GM23248 (cell line): Measurements from ENCODE around the gene SNX17. TPM values are rescaled to one million over a fixed set of nuclear protein-coding genes. Genes with fewer than 3 reads are reported as not detected.

Experiments used
- DNase-seq: peaks from one replicate; pipeline ENCODE4 v3.0.0-alpha.2; 2015
- H2AFZ ChIP-seq: fragments of 200-600 bp; sonication (generic); 2 replicates; pipeline ENCODE4 v1.6.1; 2016; ENCODE audit warnings: antibody characterized with exemption
- H3F3A ChIP-seq: fragments of 200-600 bp; sonication (generic); 2 replicates; pipeline ENCODE4 v1.6.1; 2016; ENCODE audit warnings: mild to moderate bottlenecking, antibody characterized with exemption, mixed run types; ENCODE audit not compliant: insufficient read depth
- H3K27ac ChIP-seq: fragments of 200-600 bp; sonication (generic); 2 replicates; pipeline ENCODE4 v1.5.1; 2016; ENCODE audit warnings: mild to moderate bottlenecking
- H3K27me3 ChIP-seq: fragments of 200-600 bp; sonication (generic); replicated peaks from 2 replicates; pipeline ENCODE4 v1.6.1; 2016; ENCODE audit warnings: mild to moderate bottlenecking; ENCODE audit not compliant: insufficient read depth
- H3K36me3 ChIP-seq: fragments of 200-600 bp; sonication (generic); 2 replicates; pipeline ENCODE4 v1.6.1; 2016; ENCODE audit warnings: low read depth, mild to moderate bottlenecking
- H3K4me1 ChIP-seq: fragments of 200-600 bp; sonication (generic); 2 replicates; pipeline ENCODE4 v1.6.1; 2016; ENCODE audit warnings: mild to moderate bottlenecking; ENCODE audit not compliant: insufficient read depth
- H3K4me2 ChIP-seq: fragments of 200-600 bp; sonication (generic); one replicate; pipeline ENCODE4 v1.6.1; 2016; ENCODE audit warnings: mild to moderate bottlenecking; ENCODE audit not compliant: unreplicated experiment
- H3K4me3 ChIP-seq: fragments of 200-600 bp; sonication (generic); 2 replicates; pipeline ENCODE4 v1.5.1; 2016; ENCODE audit warnings: mild to moderate bottlenecking
- H3K79me2 ChIP-seq: fragments of 200-600 bp; sonication (generic); 2 replicates; pipeline ENCODE4 v1.6.1; 2016; ENCODE audit warnings: mild to moderate bottlenecking; ENCODE audit not compliant: insufficient read depth
- H3K9ac ChIP-seq: fragments of 200-600 bp; sonication (generic); 2 replicates; pipeline ENCODE4 v1.6.1; 2016; ENCODE audit warnings: mild to moderate bottlenecking
- H3K9me2 ChIP-seq: fragments of 200-600 bp; sonication (generic); 2 replicates; pipeline ENCODE4 v1.6.1; 2016; ENCODE audit warnings: mixed run types, mild to moderate bottlenecking, moderate library complexity; ENCODE audit not compliant: insufficient read depth
- H3K9me3 ChIP-seq: fragments of 200-600 bp; sonication (generic); one replicate; pipeline ENCODE4 v1.6.1; 2017; ENCODE audit warnings: low read depth
- H4K20me1 ChIP-seq: fragments of 200-600 bp; sonication (generic); 2 replicates; pipeline ENCODE4 v1.6.0; 2016; ENCODE audit not compliant: insufficient read depth
- EZH2 ChIP-seq: fragments of 200-600 bp; sonication (generic); IDR thresholded peaks from 2 replicates; pipeline ENCODE4 v1.6.1; 2018; ENCODE audit warnings: antibody characterized with exemption, mild to moderate bottlenecking; ENCODE audit not compliant: insufficient read depth, poor library complexity, severe bottlenecking
- EZH2phosphoT487 ChIP-seq: fragments of 200-600 bp; sonication (generic); IDR thresholded peaks from 2 replicates; pipeline ENCODE4 v1.6.1; 2018; ENCODE audit warnings: antibody characterized with exemption, moderate library complexity, mild to moderate bottlenecking, low read depth; ENCODE audit not compliant: insufficient read depth
- WGBS, 2 experiments: methylation state at CpG; one replicate each; pipeline ENCODE4 v1.1.6; 2015 to 2017; ENCODE audit warnings: low lambda C conversion rate in 2 of 2, low coverage in 1 of 2; ENCODE audit errors: missing lambda C conversion rate in 2 of 2; 5-methylcytosine and 5-hydroxymethylcytosine counted together
- in situ Hi-C: fragments of 300-500 bp; cut with MboI; formaldehyde crosslinking; loops from 2 replicates; pipeline ENCODE4 v1.15.0; 2020
- polyA plus RNA-seq: library from polyadenylated mRNA; unstranded; fragments of >200 nt; fragmentation: Nextera tagmentation; extraction: Ambion mirVana; gene quantifications from 2 replicates; pipeline ENCODE4 v1.2.1, GENCODE V29; 2016
- total RNA-seq: library from RNA; depleted of rRNA; stranded (reverse); fragments of >200 nt; shearing (Covaris generic); gene quantifications from 2 replicates; pipeline ENCODE4 v1.2.3, GENCODE V29; 2014

The SNX17 gene
- total and polyA plus RNA-seq, 2 experiments from 2014 or later = 173 to 193 TPM

- 94 to 96% methylated on average over 7 of the region's 7 CpGs for WGBS, 2 experiments
- no peaks in the 10 kb centered on the region for H3K9me2 ChIP-seq
- in situ Hi-C loops = no loop called here
- no peak overlapping the region; the same call in 1 of the 2 replicates for H3K9ac ChIP-seq
- H3K4me2 ChIP-seq = no peak overlapping the region
- H3F3A ChIP-seq = no peaks in the 10 kb centered on the region; the same call in 1 of the 2 replicates
- H4K20me1 ChIP-seq = no peaks in the 10 kb centered on the region
- no peak for TF ChIP-seq EZH2phosphoT487
- no peak for TF ChIP-seq EZH2
- no peak overlapping the region for H3K4me3 ChIP-seq
- no peaks in the 10 kb centered on the region for H3K9me3 ChIP-seq
- peaks cover 88% of the 10 kb centered on the region for H3K79me2 ChIP-seq
- H3K36me3 ChIP-seq = no peaks in the 10 kb centered on the region
- peak overlapping the region; percentile 34; the same call in 1 of the 2 replicates for H3K27ac ChIP-seq
- H2AFZ ChIP-seq = no peak overlapping the region
- peak; percentile 59 for DNase-seq
- H3K27me3 ChIP-seq = no peaks in the 10 kb centered on the region
- H3K4me1 ChIP-seq = peaks cover 29% of the 10 kb centered on the region
Observed at GRCh38 chr2:27353762-27354596, 16.4 kb upstream of the SNX17 start.

GRCh38 chr2:27354597-27354927, 15.9 kb upstream of the SNX17 start:
- H4K20me1 ChIP-seq = no peaks in the 10 kb centered on the region
- 87 to 88% methylated on average over 7 of the region's 7 CpGs for WGBS, 2 experiments

GRCh38 chr2:27356056-27356381, 14.4 kb upstream of the SNX17 start:
- WGBS, 2 experiments = 1 to 2% methylated on average over 12 of the region's 12 CpGs
- DNase-seq = peak; percentile 79

More at GRCh38 chr2:27354597-27354927, 15.9 kb upstream of the SNX17 start:
- Histone ChIP-seq H3K9ac (no peak overlapping the region), H3K79me2 (peaks cover 82% of the 10 kb centered on the region), H3K4me1 (peaks cover 29% of the 10 kb centered on the region), H3K36me3 (no peaks in the 10 kb centered on the region), H3K9me2 (no peaks in the 10 kb centered on the region), H3K27ac (peak overlapping the region; percentile 34; the same call in 1 of the 2 replicates), H3K4me3 (no peak overlapping the region), H3F3A (no peaks in the 10 kb centered on the region; the same call in 1 of the 2 replicates), H2AFZ (no peak overlapping the region), H3K9me3 (no peaks in the 10 kb centered on the region), H3K27me3 (no peaks in the 10 kb centered on the region), H3K4me2 (no peak overlapping the region)
- in situ Hi-C loops = no loop called here
- TF ChIP-seq EZH2 (no peak), EZH2phosphoT487 (no peak)
- DNase-seq = no peak

GRCh38 chr2:27356382-27357181, 13.8 kb upstream of the SNX17 start, which contains the start of gene GTF3C2:
TSS of gene GTF3C2 (minus strand) at chr2:27356764. CDS start at chr2:27343554, 13,210 bp downstream.
- Histone ChIP-seq H3K9ac (peak within 1 kb of the TSS; percentile 96), H3K27ac (peak within 1 kb of the TSS; percentile 88), H3F3A (no peaks in the 10 kb centered on the region; the same call in 1 of the 2 replicates), H3K79me2 (peaks cover 75% of the 10 kb centered on the region), H3K9me2 (no peaks in the 10 kb centered on the region), H3K4me2 (peak within 1 kb of the TSS; percentile 93), H3K9me3 (no peaks in the 10 kb centered on the region), H3K4me1 (peaks cover 29% of the 10 kb centered on the region), H3K36me3 (no peaks in the 10 kb centered on the region), H4K20me1 (no peaks in the 10 kb centered on the region), H2AFZ (peak within 1 kb of the TSS; percentile 81), H3K4me3 (peak within 1 kb of the TSS; percentile 84), H3K27me3 (no peaks in the 10 kb centered on the region)
- peak; percentile 98 for DNase-seq
- TF ChIP-seq EZH2phosphoT487 = no peak
- TF ChIP-seq EZH2 = no peak
- WGBS, 2 experiments = 1% methylated on average over 66 to 67 of the region's 67 CpGs
- in situ Hi-C loops = no loop called here

More at GRCh38 chr2:27356056-27356381, 14.4 kb upstream of the SNX17 start:
- H3K27me3 ChIP-seq = no peaks in the 10 kb centered on the region
- TF ChIP-seq EZH2 = no peak
- no peak for TF ChIP-seq EZH2phosphoT487
- H2AFZ ChIP-seq = peak overlapping the region; percentile 81
- H3F3A ChIP-seq = no peaks in the 10 kb centered on the region; the same call in 1 of the 2 replicates
- no peaks in the 10 kb centered on the region for H4K20me1 ChIP-seq
- H3K79me2 ChIP-seq = peaks cover 76% of the 10 kb centered on the region
- H3K36me3 ChIP-seq = no peaks in the 10 kb centered on the region
- no peaks in the 10 kb centered on the region for H3K9me2 ChIP-seq
- H3K9ac ChIP-seq = peak overlapping the region; percentile 96
- no peaks in the 10 kb centered on the region for H3K9me3 ChIP-seq
- peak overlapping the region; percentile 88 for H3K27ac ChIP-seq
- peak overlapping the region; percentile 93 for H3K4me2 ChIP-seq
- peaks cover 29% of the 10 kb centered on the region for H3K4me1 ChIP-seq
- in situ Hi-C loops = no loop called here
- peak overlapping the region; percentile 84 for H3K4me3 ChIP-seq
